Liver (tissue), 3 donors: Measurements from ENCODE around the gene PGBD5.

Source experiments
- FOXA1 ChIP-seq: IDR thresholded peaks from 2 replicates; pipeline ENCODE4 v1.6.1; 2016; ENCODE audit warnings: antibody characterized with exemption
- GABPA ChIP-seq, 2 donors: IDR thresholded peaks in 1 of 2; conservative IDR thresholded peaks in 1 of 2; 2 replicates each; pipeline ENCODE4 v1.6.1; 2016; ENCODE audit warnings: antibody characterized with exemption in 2 of 2, mild to moderate bottlenecking in 1 of 2, moderate library complexity in 1 of 2
- JUND ChIP-seq, 2 donors: IDR thresholded peaks; 2 replicates each; pipeline ENCODE4 v1.6.1; 2016; ENCODE audit warnings: antibody characterized with exemption in 2 of 2
- RAD21 ChIP-seq, 2 donors: IDR thresholded peaks; 2 replicates each; pipeline ENCODE4 v1.6.1; 2016; ENCODE audit warnings: antibody characterized with exemption in 2 of 2, mild to moderate bottlenecking in 2 of 2
- TAF1 ChIP-seq: conservative IDR thresholded peaks from 2 replicates; pipeline ENCODE4 v1.6.1; 2016; ENCODE audit warnings: antibody characterized with exemption, mild to moderate bottlenecking
- YY1 ChIP-seq: IDR thresholded peaks from 2 replicates; pipeline ENCODE4 v1.6.1; 2016; ENCODE audit warnings: antibody characterized with exemption, mild to moderate bottlenecking
- TF ChIP-seq, protein P1 (sequence below): IDR thresholded peaks from 2 replicates; pipeline ENCODE4 v1.6.1; 2016; ENCODE audit warnings: antibody characterized with exemption, mild to moderate bottlenecking
- TF ChIP-seq, protein P2 (sequence below): IDR thresholded peaks from 2 replicates; pipeline ENCODE4 v1.6.1; 2016; ENCODE audit warnings: antibody characterized with exemption
- TF ChIP-seq, protein P3 (sequence below): fragments of 150-350 bp; IDR thresholded peaks from 2 replicates; pipeline ENCODE4 v1.5.1; 2017; ENCODE audit warnings: improper control_type of control experiment, low read depth, low read length; ENCODE audit not compliant: missing input control
- TF ChIP-seq, protein P4 (sequence below): IDR thresholded peaks from 2 replicates; pipeline ENCODE4 v1.6.1; 2016; ENCODE audit warnings: antibody characterized with exemption
- TF ChIP-seq, protein P5 (sequence below): IDR thresholded peaks from 2 replicates; pipeline ENCODE4 v1.6.1; 2016; ENCODE audit warnings: antibody characterized with exemption
- donor health status: healthy.
- donor health status: healthy.

DNA sequence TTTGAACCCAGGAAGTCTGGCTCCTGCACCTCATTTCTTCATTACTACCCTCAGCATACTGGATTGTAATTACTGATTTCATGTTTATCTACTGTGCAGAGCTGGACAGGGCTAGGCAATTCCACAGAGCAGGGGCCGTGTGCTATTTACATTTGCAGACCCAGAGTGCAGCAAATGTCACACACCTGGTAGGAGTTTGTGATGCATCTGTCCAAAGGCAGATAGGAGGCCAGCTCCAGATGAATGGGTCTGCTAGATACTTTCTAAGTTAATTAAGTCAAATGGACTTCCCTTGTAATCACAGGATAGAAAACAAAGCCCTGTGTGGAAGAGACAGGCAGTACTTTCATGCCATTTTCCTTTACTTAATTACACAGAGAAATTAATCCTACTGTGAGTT lies 46.2 kb downstream of the PGBD5 start:
- TF ChIP-seq, protein P1, sequence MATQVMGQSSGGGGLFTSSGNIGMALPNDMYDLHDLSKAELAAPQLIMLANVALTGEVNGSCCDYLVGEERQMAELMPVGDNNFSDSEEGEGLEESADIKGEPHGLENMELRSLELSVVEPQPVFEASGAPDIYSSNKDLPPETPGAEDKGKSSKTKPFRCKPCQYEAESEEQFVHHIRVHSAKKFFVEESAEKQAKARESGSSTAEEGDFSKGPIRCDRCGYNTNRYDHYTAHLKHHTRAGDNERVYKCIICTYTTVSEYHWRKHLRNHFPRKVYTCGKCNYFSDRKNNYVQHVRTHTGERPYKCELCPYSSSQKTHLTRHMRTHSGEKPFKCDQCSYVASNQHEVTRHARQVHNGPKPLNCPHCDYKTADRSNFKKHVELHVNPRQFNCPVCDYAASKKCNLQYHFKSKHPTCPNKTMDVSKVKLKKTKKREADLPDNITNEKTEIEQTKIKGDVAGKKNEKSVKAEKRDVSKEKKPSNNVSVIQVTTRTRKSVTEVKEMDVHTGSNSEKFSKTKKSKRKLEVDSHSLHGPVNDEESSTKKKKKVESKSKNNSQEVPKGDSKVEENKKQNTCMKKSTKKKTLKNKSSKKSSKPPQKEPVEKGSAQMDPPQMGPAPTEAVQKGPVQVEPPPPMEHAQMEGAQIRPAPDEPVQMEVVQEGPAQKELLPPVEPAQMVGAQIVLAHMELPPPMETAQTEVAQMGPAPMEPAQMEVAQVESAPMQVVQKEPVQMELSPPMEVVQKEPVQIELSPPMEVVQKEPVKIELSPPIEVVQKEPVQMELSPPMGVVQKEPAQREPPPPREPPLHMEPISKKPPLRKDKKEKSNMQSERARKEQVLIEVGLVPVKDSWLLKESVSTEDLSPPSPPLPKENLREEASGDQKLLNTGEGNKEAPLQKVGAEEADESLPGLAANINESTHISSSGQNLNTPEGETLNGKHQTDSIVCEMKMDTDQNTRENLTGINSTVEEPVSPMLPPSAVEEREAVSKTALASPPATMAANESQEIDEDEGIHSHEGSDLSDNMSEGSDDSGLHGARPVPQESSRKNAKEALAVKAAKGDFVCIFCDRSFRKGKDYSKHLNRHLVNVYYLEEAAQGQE = no peak
- TF ChIP-seq, protein P2, sequence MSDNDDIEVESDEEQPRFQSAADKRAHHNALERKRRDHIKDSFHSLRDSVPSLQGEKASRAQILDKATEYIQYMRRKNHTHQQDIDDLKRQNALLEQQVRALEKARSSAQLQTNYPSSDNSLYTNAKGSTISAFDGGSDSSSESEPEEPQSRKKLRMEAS = no peak
- TF ChIP-seq, protein P3, sequence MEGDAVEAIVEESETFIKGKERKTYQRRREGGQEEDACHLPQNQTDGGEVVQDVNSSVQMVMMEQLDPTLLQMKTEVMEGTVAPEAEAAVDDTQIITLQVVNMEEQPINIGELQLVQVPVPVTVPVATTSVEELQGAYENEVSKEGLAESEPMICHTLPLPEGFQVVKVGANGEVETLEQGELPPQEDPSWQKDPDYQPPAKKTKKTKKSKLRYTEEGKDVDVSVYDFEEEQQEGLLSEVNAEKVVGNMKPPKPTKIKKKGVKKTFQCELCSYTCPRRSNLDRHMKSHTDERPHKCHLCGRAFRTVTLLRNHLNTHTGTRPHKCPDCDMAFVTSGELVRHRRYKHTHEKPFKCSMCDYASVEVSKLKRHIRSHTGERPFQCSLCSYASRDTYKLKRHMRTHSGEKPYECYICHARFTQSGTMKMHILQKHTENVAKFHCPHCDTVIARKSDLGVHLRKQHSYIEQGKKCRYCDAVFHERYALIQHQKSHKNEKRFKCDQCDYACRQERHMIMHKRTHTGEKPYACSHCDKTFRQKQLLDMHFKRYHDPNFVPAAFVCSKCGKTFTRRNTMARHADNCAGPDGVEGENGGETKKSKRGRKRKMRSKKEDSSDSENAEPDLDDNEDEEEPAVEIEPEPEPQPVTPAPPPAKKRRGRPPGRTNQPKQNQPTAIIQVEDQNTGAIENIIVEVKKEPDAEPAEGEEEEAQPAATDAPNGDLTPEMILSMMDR = no peak
- TF ChIP-seq, protein P4, sequence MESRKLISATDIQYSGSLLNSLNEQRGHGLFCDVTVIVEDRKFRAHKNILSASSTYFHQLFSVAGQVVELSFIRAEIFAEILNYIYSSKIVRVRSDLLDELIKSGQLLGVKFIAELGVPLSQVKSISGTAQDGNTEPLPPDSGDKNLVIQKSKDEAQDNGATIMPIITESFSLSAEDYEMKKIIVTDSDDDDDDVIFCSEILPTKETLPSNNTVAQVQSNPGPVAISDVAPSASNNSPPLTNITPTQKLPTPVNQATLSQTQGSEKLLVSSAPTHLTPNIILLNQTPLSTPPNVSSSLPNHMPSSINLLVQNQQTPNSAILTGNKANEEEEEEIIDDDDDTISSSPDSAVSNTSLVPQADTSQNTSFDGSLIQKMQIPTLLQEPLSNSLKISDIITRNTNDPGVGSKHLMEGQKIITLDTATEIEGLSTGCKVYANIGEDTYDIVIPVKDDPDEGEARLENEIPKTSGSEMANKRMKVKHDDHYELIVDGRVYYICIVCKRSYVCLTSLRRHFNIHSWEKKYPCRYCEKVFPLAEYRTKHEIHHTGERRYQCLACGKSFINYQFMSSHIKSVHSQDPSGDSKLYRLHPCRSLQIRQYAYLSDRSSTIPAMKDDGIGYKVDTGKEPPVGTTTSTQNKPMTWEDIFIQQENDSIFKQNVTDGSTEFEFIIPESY = no peak
- TF ChIP-seq RAD21 (IDR thresholded peaks at IDR 0.05) (no peak), YY1 (no peak), JUND (IDR thresholded peaks at IDR 0.05) (no peak), GABPA (IDR thresholded peaks at IDR 0.05 in 1 of 2, conservative IDR thresholded peaks at IDR 0.05 in 1 of 2) (no peak), FOXA1 (no peak), TAF1 (no peak)
- TF ChIP-seq, protein P5, sequence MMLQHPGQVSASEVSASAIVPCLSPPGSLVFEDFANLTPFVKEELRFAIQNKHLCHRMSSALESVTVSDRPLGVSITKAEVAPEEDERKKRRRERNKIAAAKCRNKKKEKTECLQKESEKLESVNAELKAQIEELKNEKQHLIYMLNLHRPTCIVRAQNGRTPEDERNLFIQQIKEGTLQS = no peak
